Testis (tissue), 2 donors: Measurements from ENCODE around the gene CATSPER1.

Source experiments
- POLR2A ChIP-seq: fragments of 450-650 bp; IDR thresholded peaks from one replicate; pipeline ENCODE4 v1.6.1; 2017; ENCODE audit warnings: antibody characterized with exemption, mild to moderate bottlenecking, moderate library complexity
- TF ChIP-seq, protein P1 (sequence below), 3 experiments: fragments of 450-650 bp in 2 of 3; fragments of 200-600 bp in 1 of 3; sonication (generic) in 1 of 3; IDR thresholded peaks; one replicate each; pipeline ENCODE4 v1.5.1; 2016 to 2019; ENCODE audit warnings: antibody characterized with exemption in 3 of 3, mild to moderate bottlenecking in 2 of 3, moderate library complexity in 1 of 3

GRCh38 chr11:66011785-66012303 is 14.4 kb downstream of the CATSPER1 start, which contains the start of gene CST6:
- TF ChIP-seq, protein P1, sequence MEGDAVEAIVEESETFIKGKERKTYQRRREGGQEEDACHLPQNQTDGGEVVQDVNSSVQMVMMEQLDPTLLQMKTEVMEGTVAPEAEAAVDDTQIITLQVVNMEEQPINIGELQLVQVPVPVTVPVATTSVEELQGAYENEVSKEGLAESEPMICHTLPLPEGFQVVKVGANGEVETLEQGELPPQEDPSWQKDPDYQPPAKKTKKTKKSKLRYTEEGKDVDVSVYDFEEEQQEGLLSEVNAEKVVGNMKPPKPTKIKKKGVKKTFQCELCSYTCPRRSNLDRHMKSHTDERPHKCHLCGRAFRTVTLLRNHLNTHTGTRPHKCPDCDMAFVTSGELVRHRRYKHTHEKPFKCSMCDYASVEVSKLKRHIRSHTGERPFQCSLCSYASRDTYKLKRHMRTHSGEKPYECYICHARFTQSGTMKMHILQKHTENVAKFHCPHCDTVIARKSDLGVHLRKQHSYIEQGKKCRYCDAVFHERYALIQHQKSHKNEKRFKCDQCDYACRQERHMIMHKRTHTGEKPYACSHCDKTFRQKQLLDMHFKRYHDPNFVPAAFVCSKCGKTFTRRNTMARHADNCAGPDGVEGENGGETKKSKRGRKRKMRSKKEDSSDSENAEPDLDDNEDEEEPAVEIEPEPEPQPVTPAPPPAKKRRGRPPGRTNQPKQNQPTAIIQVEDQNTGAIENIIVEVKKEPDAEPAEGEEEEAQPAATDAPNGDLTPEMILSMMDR (IDR thresholded peaks at IDR 0.05) = no peak
- TF ChIP-seq POLR2A = no peak
